Stimulated activated CD8-positive, alpha-beta memory T cell treated with anti-CD3 and anti-CD28 coated beads, Interleukin-12 subunit alpha, Interleukin-12 subunit beta, amount 100 ng/mL, for 24 hours (primary cell): ENCODE measurements around the gene SLC35A4.
"Not testable (repeated sequence)": the region's sequence is repeated elsewhere in the genome, so short reads cannot be mapped to it uniquely, and the experiment has no call there.

ENCODE experiments used
- DNase-seq: peaks from one replicate; pipeline ENCODE4 v3.0.0-alpha.2; 2020; ENCODE audit errors: extremely low read depth

SLC35A4 gene

DNA sequence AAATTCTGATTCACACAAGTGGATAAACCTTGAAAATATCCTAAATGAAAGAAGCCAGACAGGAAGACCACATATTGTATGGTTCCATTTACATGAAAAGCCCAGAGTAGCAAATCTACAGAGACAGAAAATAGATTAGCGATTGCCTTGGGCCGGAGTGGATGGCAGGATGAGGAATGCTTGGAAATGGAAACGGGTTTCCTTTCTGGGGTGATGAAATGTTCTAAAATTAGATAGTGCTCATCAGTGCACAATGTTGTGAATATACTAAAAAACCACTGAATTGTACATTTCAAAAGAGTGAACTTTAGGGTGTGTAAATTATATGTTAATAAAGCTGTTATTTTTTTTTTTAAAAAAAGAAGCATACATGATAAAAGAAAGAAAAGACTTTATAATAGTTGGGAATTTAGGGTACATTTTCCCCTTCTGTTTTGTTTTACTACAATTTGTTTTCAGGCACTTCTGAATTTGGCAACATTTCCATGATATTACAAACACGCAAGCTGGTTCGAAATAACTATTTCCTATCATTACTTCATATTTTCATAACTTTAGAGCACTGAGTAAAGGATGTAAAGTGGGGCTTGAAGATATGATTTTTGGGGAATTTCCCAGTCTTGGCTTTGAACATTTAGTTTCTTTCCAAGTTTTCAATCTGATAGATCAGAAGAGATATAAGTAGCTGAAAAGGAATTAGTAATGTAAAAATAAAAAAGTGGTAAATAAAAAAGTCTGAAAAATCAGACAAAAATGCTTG lies 23.9 kb downstream of the SLC35A4 start:
- no peak for DNase-seq

DNA sequence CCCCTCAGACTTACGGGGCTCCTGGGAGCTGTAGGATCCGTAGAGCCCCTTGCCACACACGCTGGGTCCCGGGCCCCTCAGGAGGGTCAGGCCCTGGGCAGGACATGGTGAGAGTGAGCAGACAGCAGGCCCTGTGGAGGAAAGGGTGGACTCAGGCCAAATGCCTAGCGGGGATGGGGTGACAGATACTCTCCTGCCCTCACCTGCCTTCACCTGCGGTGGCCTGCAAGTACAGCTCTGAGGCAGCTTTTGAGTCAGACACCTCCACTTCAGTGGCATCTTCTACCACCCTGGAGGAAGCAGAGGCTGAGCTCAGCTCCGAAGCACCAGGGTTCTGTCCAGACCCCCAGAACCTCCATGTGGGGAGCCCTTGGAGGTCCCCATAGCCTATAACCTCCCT lies 26.2 kb downstream of the SLC35A4 start:
- no peak for DNase-seq

DNA sequence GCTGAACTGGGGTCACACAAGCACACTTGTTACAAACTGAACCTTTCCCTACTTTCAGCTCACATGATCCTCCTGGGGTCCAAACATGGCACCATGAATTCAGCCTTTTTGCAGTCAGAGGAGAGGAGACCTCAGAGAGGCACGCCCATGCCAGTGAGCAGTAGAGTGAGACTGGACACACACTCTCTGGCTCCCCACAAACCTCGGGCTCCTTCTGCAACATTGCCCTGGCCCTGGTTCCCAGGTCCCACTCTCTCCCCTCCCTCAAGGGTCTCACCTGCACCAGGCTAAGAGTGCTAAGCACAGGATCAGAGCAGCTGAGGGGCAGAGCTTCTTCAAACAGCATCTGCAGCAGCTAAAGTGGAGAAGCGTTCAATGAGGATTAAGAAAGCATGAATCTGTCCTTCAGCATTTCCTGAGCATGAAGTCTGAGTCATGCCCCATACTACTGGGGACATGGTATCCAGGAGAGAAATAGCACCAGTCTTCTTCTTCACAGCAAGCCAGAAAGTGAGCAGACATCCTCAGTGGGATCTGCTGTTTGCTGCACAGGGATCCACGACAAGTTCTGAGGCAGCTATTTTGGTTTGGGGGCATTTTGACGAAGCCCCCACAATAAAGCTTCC lies 27.2 kb downstream of the SLC35A4 start:
- DNase-seq = no peak

DNA sequence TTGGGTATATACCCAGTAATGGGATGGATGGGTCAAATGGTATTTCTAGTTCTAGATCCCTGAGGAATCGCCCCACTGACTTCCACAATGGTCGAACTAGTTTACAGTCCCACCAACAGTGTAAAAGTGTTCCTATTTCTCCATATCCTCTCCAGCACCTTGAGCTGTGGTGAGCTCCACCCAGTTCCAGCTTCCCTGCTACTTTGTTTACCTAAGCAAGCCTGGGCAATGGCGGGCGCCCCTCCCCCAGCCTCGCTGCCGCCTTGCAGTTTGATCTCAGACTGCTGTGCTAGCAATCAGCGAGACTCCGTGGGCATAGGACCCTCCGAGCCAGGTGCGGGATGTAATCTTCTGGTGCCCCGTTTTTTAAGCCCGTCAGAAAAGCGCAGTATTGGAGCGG lies 28.4 kb downstream of the SLC35A4 start:
- DNase-seq = not testable (repeated sequence)

DNA sequence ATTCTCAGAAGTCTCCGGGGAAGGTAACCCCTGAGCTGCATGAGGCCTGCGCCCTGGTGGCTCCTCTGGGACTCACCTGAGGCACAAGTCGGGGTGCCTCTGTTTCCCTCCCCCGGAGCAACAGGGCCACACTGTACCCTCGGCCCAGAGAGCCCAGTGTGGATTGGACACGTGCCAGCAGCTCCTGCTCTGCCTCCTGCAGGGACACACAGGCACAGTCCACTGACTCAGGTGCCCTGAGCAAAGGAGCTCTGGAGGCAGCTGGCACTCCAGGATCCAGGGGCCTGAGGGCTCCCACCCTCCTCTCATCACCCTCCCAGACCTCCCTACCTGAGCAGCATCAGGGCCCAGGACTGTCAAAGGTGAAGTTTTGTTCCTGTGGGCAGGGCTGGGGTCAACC lies 29.5 kb downstream of the SLC35A4 start:
- DNase-seq = no peak

DNA sequence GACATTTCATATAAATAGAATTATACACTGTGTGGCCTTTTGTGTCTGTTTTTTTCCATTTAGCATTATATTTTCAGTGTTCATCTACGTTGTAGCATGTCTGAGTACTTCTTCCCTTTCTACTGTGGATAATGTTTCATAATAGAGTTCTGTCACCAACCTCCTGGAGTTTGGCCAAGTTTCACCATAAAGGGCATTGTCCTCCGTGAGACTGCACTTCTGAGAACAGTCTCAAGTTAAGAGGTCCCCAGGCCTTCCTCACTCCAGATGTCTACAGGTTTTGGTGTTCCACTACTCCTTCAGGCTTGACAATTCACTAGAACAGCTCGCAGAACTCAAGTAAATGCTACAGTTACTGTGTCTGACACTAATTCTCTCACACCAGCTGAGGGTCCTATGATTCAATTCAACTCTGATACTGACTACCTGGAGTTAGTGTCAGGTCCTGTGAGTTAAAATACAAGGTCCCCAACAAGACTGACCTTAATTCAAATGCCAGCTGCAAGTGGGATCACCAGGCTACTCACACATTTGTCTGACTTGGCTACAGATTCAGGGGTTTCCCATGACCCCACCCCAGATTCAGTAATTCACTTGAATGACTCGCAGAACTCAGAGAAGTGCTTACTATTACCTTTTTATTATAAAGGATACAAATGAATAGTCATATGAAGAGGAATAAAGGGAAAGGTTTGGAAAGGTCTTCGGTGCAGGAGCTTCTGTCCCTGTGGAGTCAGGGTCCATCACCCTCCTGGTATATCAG lies 31.1 kb downstream of the SLC35A4 start:
- DNase-seq = no peak

DNA sequence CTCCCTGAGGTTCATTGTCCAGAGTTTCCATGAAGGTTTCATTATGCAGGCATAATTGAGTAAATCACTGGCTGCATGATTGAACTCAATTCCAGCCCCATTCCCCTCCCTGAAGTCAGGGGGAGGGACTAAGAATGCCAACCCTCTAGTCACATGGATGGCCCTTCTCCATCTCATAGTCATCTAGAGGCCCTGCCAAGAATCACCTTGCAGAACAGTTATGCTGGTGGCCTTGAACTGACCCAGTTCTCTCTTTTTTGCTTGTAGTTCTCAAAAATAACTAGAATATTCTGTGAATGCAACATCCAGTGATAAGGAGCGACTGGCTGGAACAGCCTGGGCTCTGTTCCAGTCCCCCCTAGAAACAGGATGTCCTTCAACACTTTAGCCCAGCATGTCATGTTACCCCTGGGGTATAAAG lies 31.7 kb downstream of the SLC35A4 start:
- no peak for DNase-seq

DNA sequence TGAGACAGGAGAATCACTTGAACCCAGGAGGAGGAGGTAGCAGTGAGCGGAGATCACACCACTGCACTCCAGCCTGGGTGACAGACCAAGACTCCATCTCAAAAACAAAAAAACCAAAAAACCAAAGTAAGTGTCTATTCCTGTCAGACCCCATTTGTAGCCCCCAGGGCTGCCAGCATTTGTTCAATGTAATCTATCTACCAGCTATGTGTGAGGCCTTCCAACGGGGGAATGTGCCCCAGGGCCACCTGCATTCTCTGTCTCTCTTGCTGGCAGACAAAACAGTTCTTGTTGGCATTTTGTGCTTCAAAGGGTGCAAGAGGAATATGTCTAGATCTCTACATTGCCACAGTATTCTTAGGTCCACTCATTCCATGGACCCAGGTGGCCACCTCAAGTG lies 34.2 kb downstream of the SLC35A4 start:
- DNase-seq = no peak

DNA sequence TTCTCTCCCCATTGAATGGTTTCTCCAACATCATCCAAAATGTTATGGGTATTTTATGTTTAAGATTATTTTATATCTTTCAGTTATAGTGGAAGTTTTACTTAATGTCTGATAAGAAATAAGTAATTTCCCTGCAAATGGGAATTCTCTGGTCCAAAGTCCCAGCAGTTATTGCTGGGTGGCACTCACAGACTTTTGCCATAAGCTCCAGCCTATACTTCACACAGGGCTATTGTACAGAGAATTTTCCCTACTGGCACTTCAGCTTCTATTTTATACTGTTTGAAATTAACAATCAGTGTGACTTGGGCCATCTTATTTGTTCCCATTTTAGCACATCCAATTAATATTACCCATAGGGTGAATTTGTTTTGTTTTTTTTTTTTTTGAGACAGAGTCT lies 35.5 kb downstream of the SLC35A4 start:
- DNase-seq = no peak

DNA sequence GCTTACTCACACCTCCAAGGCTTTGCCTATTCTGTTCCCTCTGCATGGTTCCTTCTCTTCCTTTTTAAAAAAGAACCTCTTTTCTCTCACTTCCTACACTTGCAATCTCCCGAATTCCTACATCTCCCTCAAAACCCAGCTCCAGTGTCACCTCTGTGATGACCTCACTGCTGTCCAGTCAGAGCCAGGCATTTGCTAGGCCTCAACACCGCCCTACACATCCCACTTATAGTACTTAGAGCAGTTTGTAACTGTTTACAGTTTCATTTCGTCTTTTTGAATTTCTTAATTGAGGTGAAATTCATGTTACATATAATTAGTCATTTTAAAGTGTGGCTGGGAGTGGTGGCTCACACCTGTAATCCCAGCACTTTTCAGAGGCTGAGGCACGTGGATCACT lies 37.5 kb downstream of the SLC35A4 start:
- DNase-seq = no peak

DNA sequence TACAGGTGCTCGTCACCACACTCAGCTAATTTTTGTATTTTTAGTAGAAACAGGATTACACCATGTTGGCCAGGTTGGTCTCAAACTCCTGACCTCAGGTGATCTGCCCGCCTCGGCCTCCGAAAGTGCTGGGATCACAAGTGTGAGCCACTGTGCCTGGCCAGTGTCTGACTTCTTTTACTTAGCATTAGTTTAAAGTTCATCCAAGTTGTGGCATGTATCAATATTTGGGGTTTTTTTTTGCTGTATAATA lies 38.7 kb downstream of the SLC35A4 start:
- not testable (repeated sequence) for DNase-seq

DNA sequence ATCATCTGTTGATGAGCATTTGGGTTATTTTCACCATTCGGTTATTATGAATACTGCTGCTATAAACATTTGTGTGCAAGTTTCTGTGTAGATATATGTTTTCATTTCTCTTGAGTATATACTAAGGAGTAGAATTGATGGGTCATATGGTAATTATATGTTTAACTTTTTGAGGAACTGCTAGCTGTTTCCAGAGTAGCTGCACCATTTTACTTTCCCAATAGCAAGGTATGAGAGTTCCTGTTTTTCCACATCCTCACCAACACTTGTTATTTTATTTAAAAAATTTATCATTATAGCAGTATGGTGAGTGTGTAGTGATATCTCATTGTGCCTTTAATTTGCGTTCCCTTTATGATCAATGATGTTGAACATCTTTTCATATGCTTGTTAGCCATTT lies 39.1 kb downstream of the SLC35A4 start:
- DNase-seq = no peak

DNA sequence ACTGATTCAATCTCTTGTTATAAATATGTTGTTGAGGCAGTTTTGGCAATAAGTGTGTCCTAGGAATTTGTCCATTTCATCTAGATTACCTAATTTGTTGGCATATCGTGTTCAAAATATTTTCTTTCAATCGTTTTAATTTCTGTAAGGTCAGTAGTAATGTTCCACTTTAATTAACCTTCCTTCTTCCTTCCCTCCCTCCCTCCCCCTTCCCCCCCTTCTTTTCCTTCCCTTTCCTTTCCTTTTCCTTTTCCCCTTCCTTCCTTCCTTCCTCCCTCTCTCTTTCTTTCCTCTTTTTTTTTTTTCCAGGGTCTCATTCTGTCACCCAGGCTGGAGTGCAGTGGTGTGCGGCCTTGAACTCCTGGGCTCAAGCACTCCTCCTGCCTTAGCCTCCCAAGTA lies 41.3 kb downstream of the SLC35A4 start:
- no peak for DNase-seq

DNA sequence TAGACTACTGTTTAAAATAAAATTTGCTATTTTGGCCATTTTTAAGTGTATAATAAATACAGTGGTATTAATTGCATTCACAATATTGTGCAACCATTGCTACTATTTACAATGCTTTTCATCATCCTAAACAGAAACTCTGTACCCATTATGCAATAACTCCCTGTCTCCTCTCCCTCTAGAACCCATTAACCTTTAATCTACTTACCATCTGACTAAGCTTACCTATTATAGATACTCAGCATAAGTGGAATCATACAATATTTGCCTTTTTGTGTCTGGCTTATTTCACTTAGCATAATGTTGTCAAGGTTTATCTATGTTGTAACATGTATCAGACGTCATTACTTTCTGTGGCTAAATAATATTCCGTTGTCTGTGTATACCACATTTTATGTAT lies 42.4 kb downstream of the SLC35A4 start:
- DNase-seq = no peak

DNA sequence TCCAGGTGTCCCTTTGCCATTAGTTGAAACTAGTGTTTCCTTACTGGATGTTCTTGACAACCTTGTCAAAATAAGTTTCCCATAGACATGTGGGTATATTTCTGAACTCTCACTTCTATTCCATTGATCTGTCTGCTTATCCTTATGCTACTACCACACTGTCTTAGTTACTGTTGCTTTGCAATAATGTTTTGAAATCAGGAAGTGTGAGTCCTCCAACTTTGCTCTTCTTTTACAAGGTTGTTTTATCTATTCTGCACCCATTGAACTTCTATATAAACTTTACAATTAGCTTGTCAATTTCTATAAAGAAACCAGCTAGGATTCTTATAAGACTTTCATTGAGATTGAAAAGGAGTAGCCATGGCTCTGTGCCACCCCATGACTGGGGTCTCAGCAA lies 44.1 kb downstream of the SLC35A4 start:
- DNase-seq = no peak

DNA sequence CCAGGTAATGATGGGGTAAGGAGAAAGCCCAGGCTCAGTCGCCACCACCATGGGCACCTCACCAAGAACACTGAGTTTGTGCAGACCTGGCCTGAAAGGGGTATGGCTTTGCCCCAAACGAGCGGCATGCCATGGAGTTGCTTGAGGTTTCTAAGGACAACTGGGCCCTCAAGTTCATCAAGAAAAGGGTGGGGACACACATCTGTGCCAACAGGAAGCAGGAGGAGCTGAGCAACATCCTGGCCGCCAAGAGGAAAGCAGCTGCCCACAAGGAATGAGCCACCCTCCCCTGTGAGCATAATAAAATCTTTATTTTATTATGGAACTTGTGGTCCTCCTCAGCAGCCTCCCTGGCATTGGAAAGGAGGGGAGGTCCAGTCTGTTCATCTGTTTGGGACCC lies 44.5 kb downstream of the SLC35A4 start:
- DNase-seq = no peak

DNA sequence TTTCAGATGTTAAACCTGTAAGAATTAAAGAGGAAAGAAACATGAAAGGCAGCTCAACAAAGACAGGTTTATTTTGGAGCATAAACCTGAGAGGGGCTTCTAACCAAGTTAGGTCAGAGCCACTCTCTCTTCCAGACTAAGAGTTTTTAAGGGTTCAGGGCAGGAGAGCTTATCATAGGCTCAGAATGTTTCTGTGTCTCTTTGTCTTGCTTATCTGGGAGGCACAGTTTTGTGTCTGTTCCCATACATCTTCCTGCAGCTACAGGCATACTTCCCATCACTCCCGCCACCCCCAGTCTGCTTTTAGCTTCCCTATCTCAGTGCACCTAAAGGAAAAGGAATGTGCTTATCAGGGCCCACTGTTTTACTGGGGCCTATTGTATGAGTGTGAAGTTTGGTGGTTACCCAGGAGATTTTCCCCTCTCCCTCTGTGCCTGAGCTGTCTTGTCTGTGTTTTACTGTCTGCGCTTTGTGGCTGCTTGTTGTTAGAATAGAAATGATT lies 46.4 kb downstream of the SLC35A4 start:
- no peak for DNase-seq
